Cerebellar cortex (tissue), 1 donor: ENCODE results near the gene STX16.

ENCODE experiments used
- DNase-seq: peaks from one replicate; pipeline ENCODE4 v3.0.0-alpha.2; 2015; ENCODE audit warnings: low spot score

STX16 gene, protein sequence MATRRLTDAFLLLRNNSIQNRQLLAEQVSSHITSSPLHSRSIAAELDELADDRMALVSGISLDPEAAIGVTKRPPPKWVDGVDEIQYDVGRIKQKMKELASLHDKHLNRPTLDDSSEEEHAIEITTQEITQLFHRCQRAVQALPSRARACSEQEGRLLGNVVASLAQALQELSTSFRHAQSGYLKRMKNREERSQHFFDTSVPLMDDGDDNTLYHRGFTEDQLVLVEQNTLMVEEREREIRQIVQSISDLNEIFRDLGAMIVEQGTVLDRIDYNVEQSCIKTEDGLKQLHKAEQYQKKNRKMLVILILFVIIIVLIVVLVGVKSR

GRCh38 chr20:58650776-58651558 is at the start of gene STX16:
TSS of gene STX16 (plus strand) at chr20:58651283. CDS start at chr20:58652007, 724 bp downstream.
- DNase-seq, result peak; percentile 88

- DNase-seq, result no peak
Measured at GRCh38 chr20:58602124-58602523, 49.0 kb upstream of the STX16 start.

- DNase-seq, result no peak
Measured at GRCh38 chr20:58603721-58604120, 47.4 kb upstream of the STX16 start.

- DNase-seq, result no peak
Measured at GRCh38 chr20:58604128-58604881, 46.8 kb upstream of the STX16 start.

DNA sequence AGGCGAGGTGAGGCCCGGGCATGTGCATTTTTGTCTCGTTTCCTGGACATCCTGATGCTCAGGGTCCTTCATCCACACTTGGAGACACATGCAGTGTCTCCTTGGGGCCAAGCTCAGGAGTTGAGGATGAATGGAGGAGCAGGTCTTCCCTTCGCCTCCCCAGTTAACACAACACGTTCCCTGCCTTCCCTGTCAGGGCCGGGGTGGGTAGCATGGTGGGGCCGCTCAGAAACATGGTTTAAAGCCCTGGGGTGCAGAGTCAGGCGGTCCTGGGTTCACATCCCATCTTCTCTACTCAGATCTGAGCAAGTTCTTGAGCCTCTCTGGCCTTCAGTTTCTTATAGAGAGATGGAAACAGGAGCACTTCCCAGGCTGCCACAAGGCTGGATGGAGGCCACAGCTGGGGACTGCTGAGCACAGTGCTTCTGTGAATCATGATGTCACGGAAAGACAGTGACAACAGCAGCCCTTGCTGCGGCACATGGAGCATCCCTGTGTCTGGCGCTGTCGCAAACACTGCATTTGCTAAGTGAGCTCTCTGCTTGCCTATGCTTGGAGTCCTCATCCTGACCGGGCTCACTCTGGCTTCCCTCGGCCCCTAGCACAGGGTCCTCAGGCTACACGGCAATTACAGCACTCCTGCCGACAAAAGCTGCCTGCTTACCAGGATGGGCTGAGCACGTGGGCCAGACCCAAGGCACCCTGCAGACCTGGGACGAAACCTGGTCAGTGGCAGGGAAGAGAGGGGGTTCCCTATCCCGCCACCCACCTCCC is 45.6 kb upstream of the STX16 start:
- DNase-seq, result no peak

GRCh38 chr20:58606184-58606583 is 44.9 kb upstream of the STX16 start:
- DNase-seq, result no peak

GRCh38 chr20:58608096-58608840 is 42.8 kb upstream of the STX16 start:
- no peak for DNase-seq

GRCh38 chr20:58609026-58609425 is 42.1 kb upstream of the STX16 start:
- DNase-seq, result no peak

DNA sequence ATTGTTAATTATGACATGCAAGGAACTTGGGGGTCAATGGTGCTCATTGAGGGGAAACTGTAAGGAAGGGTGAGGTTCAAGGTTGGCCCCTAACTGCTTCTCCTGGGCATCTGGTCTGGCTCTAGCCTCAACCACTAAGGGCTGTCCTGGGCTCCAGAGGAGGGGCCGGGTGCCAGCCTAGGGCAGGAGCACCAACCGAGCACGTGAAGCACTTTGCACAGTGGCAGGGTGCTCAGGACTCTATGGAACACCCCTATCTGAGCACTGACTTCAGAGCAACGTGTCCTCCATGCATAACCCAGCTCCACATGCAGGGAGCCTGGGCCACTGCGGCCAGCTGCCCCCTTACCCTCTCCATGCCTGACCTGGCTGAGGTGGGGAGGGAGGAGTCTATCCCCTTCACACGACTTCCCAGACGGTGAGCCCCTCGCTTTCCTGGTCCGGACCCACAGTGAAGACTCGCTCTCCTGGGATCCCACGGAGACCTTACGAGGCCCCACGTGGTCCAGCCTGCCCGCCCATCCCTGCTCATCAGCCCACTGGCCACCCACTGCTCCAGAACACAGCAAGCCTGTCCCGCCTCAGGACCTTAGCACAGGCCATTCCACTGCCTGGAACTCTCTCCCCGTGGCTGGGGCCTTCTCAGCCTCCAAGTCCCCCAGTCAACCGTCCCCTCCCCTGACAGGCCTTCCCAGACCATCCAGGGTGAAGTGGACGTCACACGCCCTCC is 40.8 kb upstream of the STX16 start:
- no peak for DNase-seq

DNA sequence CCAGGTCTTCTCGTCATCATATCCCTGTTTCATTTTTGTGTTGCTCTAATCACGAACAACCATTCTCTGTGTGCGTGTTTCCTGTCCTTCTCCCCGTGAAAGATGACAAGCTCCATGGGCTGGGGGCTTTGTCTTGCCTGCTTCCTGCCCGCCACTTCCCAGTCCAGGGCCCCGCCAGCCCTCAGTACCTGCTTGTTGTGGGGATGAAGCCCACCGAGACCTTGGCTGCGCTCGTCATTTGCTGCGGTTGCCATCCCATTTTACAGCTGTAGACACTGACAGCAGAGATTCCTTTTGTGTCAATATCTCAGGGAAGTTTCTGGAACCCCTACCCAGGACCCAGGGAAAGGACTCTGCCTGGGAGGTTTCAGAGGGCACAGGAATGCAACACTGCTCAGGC is 40.3 kb upstream of the STX16 start:
- no peak for DNase-seq

DNA sequence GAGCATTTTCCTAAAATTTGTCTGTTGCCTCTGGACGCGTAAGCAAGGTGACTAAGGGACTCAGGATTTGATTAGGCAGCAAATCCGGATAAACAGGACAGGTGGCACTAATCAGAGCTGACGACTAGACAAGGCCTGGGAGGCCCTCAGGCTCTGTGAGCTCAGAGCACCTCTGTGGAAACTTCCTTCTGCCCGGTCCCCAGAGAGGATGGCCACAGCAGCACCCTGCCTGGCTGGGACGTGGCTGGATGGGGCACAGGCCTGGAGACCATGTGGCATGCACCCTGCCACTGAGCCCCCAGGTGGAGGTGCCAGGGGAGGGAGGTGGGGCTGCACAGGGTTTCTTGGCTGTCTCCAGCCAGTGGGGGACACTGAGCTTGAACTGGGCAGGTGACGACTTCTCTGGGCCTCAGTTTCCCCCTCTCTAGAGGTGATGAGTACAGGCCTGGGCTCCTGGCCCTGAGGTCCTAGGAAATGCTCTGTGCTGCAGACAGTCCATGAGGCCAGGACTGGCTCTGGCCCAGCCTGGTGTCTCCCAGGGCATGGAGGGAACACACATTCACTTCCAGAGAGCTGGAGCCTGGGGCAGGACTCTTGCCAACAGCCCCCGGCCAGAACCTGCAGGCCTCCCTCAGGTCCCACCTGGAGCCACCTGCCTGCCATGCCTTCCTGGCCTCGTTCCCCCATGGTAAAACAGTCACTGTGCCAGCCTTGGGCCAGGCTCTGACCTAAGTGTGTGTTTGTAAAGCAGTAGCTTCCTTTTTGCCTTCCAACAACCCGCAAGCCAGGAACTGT is 39.6 kb upstream of the STX16 start:
- DNase-seq, result peak; percentile 76

DNA sequence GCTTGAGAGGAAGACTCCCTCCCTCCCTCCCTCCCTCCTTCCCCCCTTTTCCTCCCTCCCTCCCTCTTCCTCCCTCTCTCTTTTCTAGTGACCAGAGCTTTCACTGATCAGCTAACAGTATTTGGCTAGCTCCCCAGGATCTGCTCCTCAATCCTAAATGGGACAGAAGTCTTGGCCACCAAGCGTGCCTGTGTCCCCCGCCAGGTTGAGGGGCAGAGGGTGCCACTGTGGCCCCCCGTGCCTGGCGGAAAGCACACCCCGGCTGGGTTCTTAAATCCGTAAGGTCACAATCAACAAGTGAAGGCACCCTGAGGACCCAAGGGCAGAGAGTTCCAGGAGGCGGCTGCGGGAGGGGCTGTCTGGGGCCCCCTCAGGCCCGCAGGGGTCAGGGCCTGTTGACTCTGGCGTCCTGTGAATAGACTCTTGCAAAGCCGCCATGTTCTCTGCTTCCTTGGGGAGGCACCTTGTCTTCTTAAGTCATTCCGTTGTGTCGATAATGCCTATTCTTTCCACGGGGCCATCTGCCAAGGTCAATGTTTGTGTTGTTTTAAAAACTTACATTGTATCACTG is 38.9 kb upstream of the STX16 start:
- no peak for DNase-seq

- no peak for DNase-seq
Measured at GRCh38 chr20:58613061-58613854, 37.8 kb upstream of the STX16 start.

- DNase-seq, result no peak
Measured at GRCh38 chr20:58614366-58614765, 36.7 kb upstream of the STX16 start.

GRCh38 chr20:58614984-58615760 is 35.9 kb upstream of the STX16 start:
- DNase-seq, result no peak

DNA sequence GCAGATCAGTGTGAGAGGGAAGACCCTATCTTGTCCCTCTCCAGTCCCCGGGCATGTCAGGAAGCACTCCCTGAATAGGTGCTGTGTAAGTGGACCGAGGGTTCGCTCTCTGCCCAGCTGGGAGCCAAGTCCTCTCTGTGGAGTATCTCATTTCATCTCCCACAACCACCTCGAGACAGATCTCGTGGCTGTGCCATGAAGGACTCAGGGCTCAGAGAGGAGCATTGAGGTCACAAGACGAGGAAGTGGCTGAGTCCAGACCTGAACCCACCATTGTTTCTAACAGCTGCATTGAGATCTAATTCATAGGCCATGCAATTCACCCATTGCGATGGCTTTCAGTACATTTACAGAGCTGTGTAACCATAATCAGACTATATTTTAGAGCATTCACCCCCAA is 34.7 kb upstream of the STX16 start:
- DNase-seq, result no peak

- no peak for DNase-seq
Measured at GRCh38 chr20:58617158-58617557, 33.9 kb upstream of the STX16 start.
